SK-N-SH treated with all-trans-retinoic acid at 6 μM for 48 hours (cell line): ENCODE data around the gene C22orf23.

Experiments used
- SNAI2 ChIP-seq: fragments of 250-450 bp; sonication (Bioruptor Pico); IDR thresholded peaks from 2 replicates; pipeline ENCODE4 v1.5.0; 2020; ENCODE audit warnings: mild to moderate bottlenecking, moderate library complexity
- TCF4 ChIP-seq: fragments of 250-450 bp; sonication (Bioruptor Pico); IDR thresholded peaks from 2 replicates; pipeline ENCODE4 v1.8.0; 2021; ENCODE audit warnings: mild to moderate bottlenecking, moderate library complexity, borderline replicate concordance
- TOX ChIP-seq: fragments of 250-450 bp; sonication (Bioruptor Pico); IDR thresholded peaks from 2 replicates; pipeline ENCODE4 v1.8.0; 2021; ENCODE audit warnings: mild to moderate bottlenecking, moderate library complexity, borderline replicate concordance
- ZNF565 ChIP-seq: fragments of 450-650 bp; formaldehyde crosslinking; conservative IDR thresholded peaks from 2 replicates; pipeline ENCODE4 v1.5.0; 2020; ENCODE audit warnings: low read depth, mild to moderate bottlenecking, moderate library complexity
- ZNF70 ChIP-seq: fragments of 450-650 bp; formaldehyde crosslinking; IDR thresholded peaks from 2 replicates; pipeline ENCODE4 v1.5.0; 2020; ENCODE audit warnings: mild to moderate bottlenecking, moderate library complexity
- TF ChIP-seq, protein P1 (sequence below): fragments of 250-450 bp; sonication (Bioruptor Pico); IDR thresholded peaks from 2 replicates; pipeline ENCODE4 v1.8.0; 2020; ENCODE audit warnings: mild to moderate bottlenecking, moderate library complexity, borderline replicate concordance

DNA sequence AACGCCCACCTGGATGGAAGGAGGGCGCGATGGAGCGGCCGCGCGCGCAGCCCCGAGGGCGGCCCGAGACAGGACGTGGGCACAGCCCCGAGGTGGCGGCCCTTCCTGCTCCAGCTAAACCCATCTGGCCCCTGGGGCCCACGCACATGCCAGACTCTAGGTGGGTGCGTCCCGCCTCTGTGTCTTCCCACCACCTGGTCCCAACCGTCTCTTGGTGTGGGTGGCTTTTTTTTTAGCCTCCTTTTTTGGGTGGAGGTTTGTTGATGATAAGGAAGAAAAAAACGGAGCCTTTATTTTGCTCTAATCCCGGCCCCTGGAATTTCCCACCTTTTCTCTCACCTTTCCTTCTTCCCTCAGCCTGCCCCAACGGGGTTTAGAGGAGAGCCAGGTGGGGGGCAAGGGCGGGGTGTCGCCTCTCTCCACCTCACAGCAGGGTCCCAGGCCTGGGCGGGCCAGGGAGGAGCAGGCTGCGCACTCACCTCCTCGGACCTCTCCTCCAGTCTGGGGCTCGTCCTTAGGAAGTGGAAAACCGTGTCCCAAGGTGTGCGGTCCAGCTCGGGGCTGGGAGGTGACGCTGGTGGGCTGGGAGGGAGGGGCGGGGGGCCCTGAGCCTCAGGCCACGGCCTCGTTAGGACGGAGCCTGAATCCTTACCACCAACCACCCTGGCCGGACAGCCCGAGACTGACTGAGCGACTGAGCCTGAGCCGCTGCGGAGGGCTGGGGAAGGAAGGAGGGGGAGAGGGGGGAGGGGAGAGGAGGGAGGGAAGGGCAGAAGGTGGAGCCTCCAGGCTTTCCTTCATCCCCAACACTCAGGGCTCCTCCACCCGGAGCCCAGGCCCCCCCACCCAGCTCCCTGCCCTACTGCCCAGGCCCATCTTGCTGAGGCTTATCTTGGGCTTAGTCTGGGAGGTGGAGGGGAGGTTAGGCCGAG is 30.7 kb upstream of the C22orf23 start, which contains the start of gene SOX10:
- TF ChIP-seq TCF4 (CRISPR knock-in tag) (no peak), SNAI2 (CRISPR knock-in tag) (no peak), ZNF565 (no peak), ZNF70 (CRISPR knock-in tag) (no peak), TOX (CRISPR knock-in tag) (no peak)
- TF ChIP-seq, protein P1, sequence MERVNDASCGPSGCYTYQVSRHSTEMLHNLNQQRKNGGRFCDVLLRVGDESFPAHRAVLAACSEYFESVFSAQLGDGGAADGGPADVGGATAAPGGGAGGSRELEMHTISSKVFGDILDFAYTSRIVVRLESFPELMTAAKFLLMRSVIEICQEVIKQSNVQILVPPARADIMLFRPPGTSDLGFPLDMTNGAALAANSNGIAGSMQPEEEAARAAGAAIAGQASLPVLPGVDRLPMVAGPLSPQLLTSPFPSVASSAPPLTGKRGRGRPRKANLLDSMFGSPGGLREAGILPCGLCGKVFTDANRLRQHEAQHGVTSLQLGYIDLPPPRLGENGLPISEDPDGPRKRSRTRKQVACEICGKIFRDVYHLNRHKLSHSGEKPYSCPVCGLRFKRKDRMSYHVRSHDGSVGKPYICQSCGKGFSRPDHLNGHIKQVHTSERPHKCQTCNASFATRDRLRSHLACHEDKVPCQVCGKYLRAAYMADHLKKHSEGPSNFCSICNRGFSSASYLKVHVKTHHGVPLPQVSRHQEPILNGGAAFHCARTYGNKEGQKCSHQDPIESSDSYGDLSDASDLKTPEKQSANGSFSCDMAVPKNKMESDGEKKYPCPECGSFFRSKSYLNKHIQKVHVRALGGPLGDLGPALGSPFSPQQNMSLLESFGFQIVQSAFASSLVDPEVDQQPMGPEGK (CRISPR knock-in tag) = no peak
